ENCODE measurements around the gene YRDC. TPM values are rescaled to one million over a fixed set of nuclear protein-coding genes. Genes with fewer than 3 reads are reported as not detected.

YRDC gene
- total RNA-seq, 1 experiment from 2014 or later = 24.6 TPM

GRCh38 chr1:37851782-37852210 is 43.8 kb upstream of the YRDC start (continued):
- TF ChIP-seq ERG (CRISPR knock-in tag; IDR thresholded peaks at IDR 0.05) (no peak), EMX1 (CRISPR knock-in tag; IDR thresholded peaks at IDR 0.05) (no peak), ZSCAN18 (CRISPR knock-in tag; IDR thresholded peaks at IDR 0.05) (no peak), NR3C1 (CRISPR knock-in tag; conservative IDR thresholded peaks at IDR 0.05; ENCODE audit: low read depth) (no peak), NR1H2 (CRISPR knock-in tag; IDR thresholded peaks at IDR 0.05) (no peak), NFYB (CRISPR knock-in tag; conservative IDR thresholded peaks at IDR 0.05; ENCODE audit: low read depth) (no peak), RORB (CRISPR knock-in tag; IDR thresholded peaks at IDR 0.05) (no peak), HMGA2 (CRISPR knock-in tag; IDR thresholded peaks at IDR 0.05) (no peak), ZNF263 (CRISPR knock-in tag; IDR thresholded peaks at IDR 0.05; ENCODE audit: low read depth) (no peak), ZBTB43 (CRISPR knock-in tag; IDR thresholded peaks at IDR 0.05) (no peak)

GRCh38 chr1:37851262-37851661 is 43.3 kb upstream of the YRDC start:
- Mint-ChIP-seq H3K36me3 (peaks cover 5% of the 10 kb centered on the region), H3K27me3 (ENCODE audit: low read depth) (no peaks in the 10 kb centered on the region), H3K9me3 (no peaks in the 10 kb centered on the region), H3K4me3 (no peak overlapping the region), H3K27ac (no peak overlapping the region), H3K4me1 (no peaks in the 10 kb centered on the region)
- ChIA-PET CTCF (interaction anchor here (4.6 kb wide), 1 partner anchor 8 kb away, joined by 26 read pairs; the partner anchor contains the start of gene MTF1), POLR2A (interaction anchor here (1.0 kb wide), 1 partner anchor 43 kb away, joined by 4 read pairs; the partner anchor contains the start of genes C1orf122 and YRDC)
- DNase-seq (ENCODE audit: low spot score) (no peak), ATAC-seq (no peak)
- TF ChIP-seq ZNF671 (CRISPR knock-in tag; IDR thresholded peaks at IDR 0.05) = no peak
- TF ChIP-seq JUN (CRISPR knock-in tag; IDR thresholded peaks at IDR 0.05) = no peak
- TF ChIP-seq IRF1 (CRISPR knock-in tag; IDR thresholded peaks at IDR 0.05) = no peak
- no peak for TF ChIP-seq ZNF512 (CRISPR knock-in tag; IDR thresholded peaks at IDR 0.05; ENCODE audit: borderline replicate concordance)
- no peak for TF ChIP-seq RELA (CRISPR knock-in tag; IDR thresholded peaks at IDR 0.05; ENCODE audit: borderline replicate concordance)
- TF ChIP-seq ZBTB43 (CRISPR knock-in tag; IDR thresholded peaks at IDR 0.05) = no peak
- no peak for TF ChIP-seq ZBTB21 (CRISPR knock-in tag; IDR thresholded peaks at IDR 0.05; ENCODE audit: borderline replicate concordance)
- no peak for TF ChIP-seq FOXJ3 (CRISPR knock-in tag; IDR thresholded peaks at IDR 0.05; ENCODE audit: borderline replicate concordance)
- TF ChIP-seq MYBL2 (CRISPR knock-in tag; IDR thresholded peaks at IDR 0.05) = no peak
- TF ChIP-seq ELF4 (CRISPR knock-in tag; IDR thresholded peaks at IDR 0.05; ENCODE audit: low read depth) = no peak
- no peak for TF ChIP-seq E2F4 (CRISPR knock-in tag; IDR thresholded peaks at IDR 0.05; ENCODE audit: borderline replicate concordance, low read depth)
- no peak for TF ChIP-seq TP53 (CRISPR knock-in tag; IDR thresholded peaks at IDR 0.05)
- TF ChIP-seq E2F1 (CRISPR knock-in tag; IDR thresholded peaks at IDR 0.05) = no peak
- no peak for TF ChIP-seq CREB1 (CRISPR knock-in tag; IDR thresholded peaks at IDR 0.05)
- TF ChIP-seq EMX1 (CRISPR knock-in tag; IDR thresholded peaks at IDR 0.05) = no peak
- TF ChIP-seq NR1H2 (CRISPR knock-in tag; IDR thresholded peaks at IDR 0.05) = no peak
- no peak for TF ChIP-seq PREB (CRISPR knock-in tag; IDR thresholded peaks at IDR 0.05; ENCODE audit: borderline replicate concordance)
- no peak for TF ChIP-seq SOX15 (CRISPR knock-in tag; IDR thresholded peaks at IDR 0.05)
- TF ChIP-seq ZNF317 (CRISPR knock-in tag; IDR thresholded peaks at IDR 0.05; ENCODE audit: borderline replicate concordance, low read depth) = no peak
